GM20431 (cell line): Measurements from ENCODE around the gene DVL3.

ENCODE experiments used
- in situ Hi-C: fragments of 300-500 bp; cut with MseI, MboI; formaldehyde crosslinking; loops from one replicate; pipeline ENCODE4 v1.15.0; 2020; ENCODE audit warnings: low sequenced_read_pairs; ENCODE audit not compliant: unreplicated experiment

Gene DVL3

DNA sequence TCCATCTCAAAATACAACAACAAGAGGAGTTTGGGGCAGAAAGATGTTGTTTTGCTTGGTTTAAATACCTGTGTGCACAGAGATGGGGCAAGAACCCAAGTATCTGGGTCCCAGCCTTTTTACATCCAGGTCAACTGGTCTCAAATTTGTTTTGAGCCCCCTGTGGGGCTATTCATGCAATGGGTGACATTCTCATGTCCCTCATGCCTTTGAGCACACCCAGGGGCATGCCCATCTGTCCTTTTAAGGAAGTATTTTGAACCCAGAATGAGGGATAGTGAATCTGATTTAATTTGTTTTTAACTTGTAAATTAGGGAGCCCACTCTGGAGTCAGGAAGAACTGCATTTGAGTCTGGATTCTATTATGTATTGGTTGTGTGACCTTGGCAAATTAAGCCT lies 45.6 kb downstream of the DVL3 start:
- in situ Hi-C loops = no loop called here

- in situ Hi-C loops = no loop called here
Measured at GRCh38 chr3:184203526-184203925, 48.3 kb downstream of the DVL3 start.

DNA sequence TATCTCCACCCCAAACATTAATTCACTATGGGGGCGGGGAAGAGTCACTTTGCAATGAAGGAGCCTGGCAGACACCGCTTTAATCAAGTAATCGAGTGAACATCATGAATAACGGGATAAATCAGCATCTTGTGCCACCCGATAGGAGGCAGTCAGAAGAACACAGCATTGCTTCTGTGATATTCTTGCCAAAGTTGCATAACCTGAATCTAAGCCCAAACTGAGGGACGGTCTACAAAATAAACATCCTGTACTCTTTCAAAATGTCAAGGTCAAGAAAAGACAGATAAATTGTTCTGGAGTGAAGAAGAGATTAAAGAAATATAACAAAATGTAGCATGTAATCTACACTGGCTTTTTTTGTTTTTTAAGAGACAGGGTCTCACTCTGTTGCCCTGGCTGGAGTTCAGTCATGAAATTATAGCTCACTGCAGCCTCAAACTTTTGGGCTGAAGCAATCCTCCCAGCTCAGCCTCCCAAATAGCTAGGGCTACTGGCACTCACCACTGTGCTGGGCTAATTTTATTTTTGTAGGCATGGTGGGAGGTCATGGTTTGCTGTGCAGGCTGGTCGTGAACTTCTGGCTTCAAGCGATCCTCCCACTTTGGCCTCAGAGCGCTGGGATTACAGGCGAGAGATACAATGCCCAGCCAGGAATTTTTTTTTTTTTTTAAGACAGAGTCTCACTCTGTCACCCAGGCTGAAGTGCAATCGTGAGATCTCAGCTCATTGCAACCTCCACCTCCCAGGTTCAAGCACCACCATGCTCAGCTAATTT lies 54.2 kb downstream of the DVL3 start:
- in situ Hi-C loops = no loop called here

DNA sequence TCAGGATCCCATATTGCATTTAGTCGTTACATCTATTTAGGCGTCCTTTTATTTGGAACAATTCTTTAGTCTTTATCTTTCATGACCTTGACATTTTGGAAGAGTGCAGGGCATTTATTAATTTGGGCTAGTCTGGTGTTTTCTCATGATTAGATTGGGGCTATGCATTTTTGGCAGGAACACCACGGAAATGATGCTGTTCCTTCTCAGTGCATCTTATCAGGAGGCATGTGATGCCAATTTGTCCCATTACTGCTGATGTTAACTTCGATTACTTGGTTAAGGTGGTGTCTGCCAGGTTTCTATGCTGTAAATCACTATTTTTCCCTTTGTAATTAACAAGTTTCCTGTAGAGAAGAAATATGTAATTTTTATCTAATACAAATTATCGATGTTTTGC lies 56.1 kb downstream of the DVL3 start:
- in situ Hi-C loops = no loop called here

DNA sequence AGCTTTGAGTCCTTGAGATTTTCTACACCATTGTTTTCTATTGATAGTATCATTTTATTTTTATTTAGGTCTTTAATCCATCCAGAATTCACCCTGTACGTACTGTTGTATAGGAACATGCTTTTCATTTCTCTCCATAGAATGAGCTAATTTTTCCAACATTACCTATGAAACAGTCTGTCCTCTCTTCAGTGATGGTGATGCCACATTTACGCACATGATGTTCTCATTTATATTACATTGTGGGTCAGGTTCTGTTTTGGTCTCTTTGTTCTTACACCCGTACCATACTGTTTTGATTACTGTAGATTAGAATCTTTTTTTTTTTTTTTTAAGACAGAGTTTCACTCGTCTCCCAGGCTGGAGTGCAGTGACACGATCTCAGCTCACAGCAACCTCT lies 56.5 kb downstream of the DVL3 start:
- in situ Hi-C loops = no loop called here

- in situ Hi-C loops = no loop called here
Measured at GRCh38 chr3:184218814-184219213, 63.6 kb downstream of the DVL3 start.

GRCh38 chr3:184222521-184222920 lies 67.3 kb downstream of the DVL3 start:
- in situ Hi-C loops = no loop called here
